Hematopoietic multipotent progenitor cell treated with erythropoietin and hydrocortisone succinate and interleukin-3 and kit ligand, for 15 days (in vitro differentiated cells): Measurements from ENCODE around the gene MSI1.

Source experiments
- DNase-seq: peaks from one replicate; pipeline ENCODE4 v3.0.0-alpha.2; 2015; ENCODE audit warnings: low spot score

Gene MSI1

GRCh38 chr12:120376934-120377572 is 8.1 kb upstream of the MSI1 start:
- DNase-seq: no peak

GRCh38 chr12:120376416-120376815 is 7.5 kb upstream of the MSI1 start:
- DNase-seq: no peak

GRCh38 chr12:120376009-120376408 is 7.0 kb upstream of the MSI1 start:
- no peak for DNase-seq

GRCh38 chr12:120373683-120374082 is 4.7 kb upstream of the MSI1 start:
- DNase-seq: no peak

GRCh38 chr12:120370343-120371243 is 1.6 kb upstream of the MSI1 start:
- no peak for DNase-seq

GRCh38 chr12:120369603-120370342 is 809 bp upstream of the MSI1 start:
- DNase-seq: no peak

- DNase-seq: no peak
These were observed 808 bp downstream of the MSI1 start for GRCh38 chr12:120367924-120368788.

GRCh38 chr12:120367233-120367923 is 1.6 kb downstream of the MSI1 start:
- DNase-seq: no peak

- DNase-seq: no peak
These were observed 2.1 kb downstream of the MSI1 start for GRCh38 chr12:120366845-120367232.

- no peak for DNase-seq
These were observed 2.6 kb downstream of the MSI1 start for GRCh38 chr12:120366341-120366705.

GRCh38 chr12:120365675-120366340 is 3.2 kb downstream of the MSI1 start:
- no peak for DNase-seq

GRCh38 chr12:120364487-120364886 is 4.5 kb downstream of the MSI1 start:
- DNase-seq: no peak

- DNase-seq: no peak
These were observed 5.6 kb downstream of the MSI1 start for GRCh38 chr12:120363274-120363855.

- DNase-seq: no peak
These were observed 6.3 kb downstream of the MSI1 start for GRCh38 chr12:120362516-120363273.

GRCh38 chr12:120361506-120362208 is 7.3 kb downstream of the MSI1 start:
- no peak for DNase-seq

GRCh38 chr12:120359128-120359527 is 9.8 kb downstream of the MSI1 start:
- DNase-seq: no peak

- DNase-seq: no peak
These were observed 10.4 kb downstream of the MSI1 start for GRCh38 chr12:120358412-120359100.

GRCh38 chr12:120357104-120357503 is 11.9 kb downstream of the MSI1 start:
- no peak for DNase-seq
